GM12878 (cell line): ENCODE data around the gene DIS3L2.

Source experiments
- EP300 ChIP-seq, 2 experiments: fragments of 150-350 bp in 1 of 2; IDR thresholded peaks; 2 replicates each; pipeline ENCODE4 v1.6.1; 2011 to 2012; ENCODE audit warnings: low read depth in 2 of 2, low read length in 2 of 2, borderline replicate concordance in 1 of 2, improper control_type of control experiment in 1 of 2, inconsistent platforms in 1 of 2; ENCODE audit not compliant: control insufficient read depth in 1 of 2
- EZH2 ChIP-seq: IDR thresholded peaks from 2 replicates; pipeline ENCODE4 v1.6.1; 2012; ENCODE audit warnings: low read depth, mild to moderate bottlenecking, control low read depth, inconsistent platforms, low read length, borderline replicate concordance; ENCODE audit not compliant: control insufficient read depth
- MTA2 ChIP-seq: fragments of 450-650 bp; IDR thresholded peaks from 2 replicates; pipeline ENCODE4 v1.6.1; 2016; ENCODE audit warnings: low read depth, mild to moderate bottlenecking, moderate library complexity
- PAX5 ChIP-seq: IDR thresholded peaks from 2 replicates; pipeline ENCODE4 v1.6.1; 2011; ENCODE audit warnings: low read depth, low read length, borderline replicate concordance
- POLR2A ChIP-seq: IDR thresholded peaks from 2 replicates; pipeline ENCODE4 v1.6.1; 2011; ENCODE audit warnings: low read depth, mild to moderate bottlenecking, low read length
- POLR2AphosphoS5 ChIP-seq: IDR thresholded peaks from 2 replicates; pipeline ENCODE4 v1.6.1; 2011; ENCODE audit warnings: mild to moderate bottlenecking, low read length, inconsistent platforms
- TAF1 ChIP-seq: IDR thresholded peaks from 2 replicates; pipeline ENCODE4 v1.6.1; 2011; ENCODE audit warnings: mild to moderate bottlenecking, low read depth, low read length, borderline replicate concordance
- TF ChIP-seq, protein P1 (sequence below), 3 experiments: IDR thresholded peaks in 2 of 3; conservative IDR thresholded peaks in 1 of 3; 2 replicates each; pipeline ENCODE4 v1.5.1; 2011; ENCODE audit warnings: low read depth in 3 of 3, low read length in 3 of 3, mild to moderate bottlenecking in 3 of 3, control low read depth in 2 of 3, moderate library complexity in 2 of 3, inconsistent platforms in 1 of 3, mixed read lengths in 1 of 3; ENCODE audit not compliant: control insufficient read depth in 2 of 3, insufficient read depth in 1 of 3; ENCODE audit errors: extremely low read depth in 1 of 3

DNA sequence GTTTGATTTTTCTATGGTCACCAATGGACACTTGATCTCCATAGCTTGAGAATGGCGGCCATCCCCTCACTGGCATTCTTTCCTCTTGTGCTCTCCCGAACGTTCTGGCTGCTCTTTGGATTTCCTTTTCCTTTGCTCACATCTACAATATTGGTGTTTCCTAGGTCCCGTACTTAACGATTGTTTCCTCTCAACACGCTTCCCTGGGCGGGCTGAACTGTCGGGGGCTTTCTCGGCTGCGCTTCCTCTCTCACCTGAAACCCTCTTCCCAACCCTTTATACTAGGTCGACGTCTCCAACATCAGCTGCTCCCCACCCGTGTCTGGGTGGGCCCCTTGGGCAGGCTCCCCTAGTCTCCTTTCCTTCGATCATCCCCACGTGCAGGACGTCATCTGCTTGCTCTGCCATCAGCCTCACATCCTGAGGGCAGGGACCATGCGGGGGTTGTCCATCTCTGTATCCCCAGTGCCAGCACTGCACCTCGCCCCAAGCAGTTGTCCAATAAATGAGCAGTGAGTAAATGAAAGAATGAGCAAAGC, 634 bp upstream of the DIS3L2 start:
- no peak for TF ChIP-seq POLR2A
- no peak for TF ChIP-seq POLR2AphosphoS5
- TF ChIP-seq, protein P1, sequence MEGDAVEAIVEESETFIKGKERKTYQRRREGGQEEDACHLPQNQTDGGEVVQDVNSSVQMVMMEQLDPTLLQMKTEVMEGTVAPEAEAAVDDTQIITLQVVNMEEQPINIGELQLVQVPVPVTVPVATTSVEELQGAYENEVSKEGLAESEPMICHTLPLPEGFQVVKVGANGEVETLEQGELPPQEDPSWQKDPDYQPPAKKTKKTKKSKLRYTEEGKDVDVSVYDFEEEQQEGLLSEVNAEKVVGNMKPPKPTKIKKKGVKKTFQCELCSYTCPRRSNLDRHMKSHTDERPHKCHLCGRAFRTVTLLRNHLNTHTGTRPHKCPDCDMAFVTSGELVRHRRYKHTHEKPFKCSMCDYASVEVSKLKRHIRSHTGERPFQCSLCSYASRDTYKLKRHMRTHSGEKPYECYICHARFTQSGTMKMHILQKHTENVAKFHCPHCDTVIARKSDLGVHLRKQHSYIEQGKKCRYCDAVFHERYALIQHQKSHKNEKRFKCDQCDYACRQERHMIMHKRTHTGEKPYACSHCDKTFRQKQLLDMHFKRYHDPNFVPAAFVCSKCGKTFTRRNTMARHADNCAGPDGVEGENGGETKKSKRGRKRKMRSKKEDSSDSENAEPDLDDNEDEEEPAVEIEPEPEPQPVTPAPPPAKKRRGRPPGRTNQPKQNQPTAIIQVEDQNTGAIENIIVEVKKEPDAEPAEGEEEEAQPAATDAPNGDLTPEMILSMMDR (IDR thresholded peaks at IDR 0.05 in 2 of 3, conservative IDR thresholded peaks at IDR 0.05 in 1 of 3; ENCODE audit: control insufficient read depth in 2 of 3, extremely low read depth in 1 of 3, insufficient read depth in 1 of 3, low read depth in 3 of 3, low read length in 3 of 3), result no peak
- TF ChIP-seq EZH2, result no peak
- no peak for TF ChIP-seq TAF1
- TF ChIP-seq PAX5, result no peak
- no peak for TF ChIP-seq EP300 (IDR thresholded peaks at IDR 0.05; ENCODE audit: borderline replicate concordance in 1 of 2, control insufficient read depth in 1 of 2, low read depth in 2 of 2, low read length in 2 of 2)
- TF ChIP-seq MTA2, result no peak
